Activated CD4-positive, alpha-beta T cell treated with anti-CD3 and anti-CD28 coated beads for 1 hour (primary cell): ENCODE results near the gene FRMD5.

Source experiments
- DNase-seq: peaks from one replicate; pipeline ENCODE4 v3.0.0-alpha.2; 2020

The FRMD5 gene

DNA sequence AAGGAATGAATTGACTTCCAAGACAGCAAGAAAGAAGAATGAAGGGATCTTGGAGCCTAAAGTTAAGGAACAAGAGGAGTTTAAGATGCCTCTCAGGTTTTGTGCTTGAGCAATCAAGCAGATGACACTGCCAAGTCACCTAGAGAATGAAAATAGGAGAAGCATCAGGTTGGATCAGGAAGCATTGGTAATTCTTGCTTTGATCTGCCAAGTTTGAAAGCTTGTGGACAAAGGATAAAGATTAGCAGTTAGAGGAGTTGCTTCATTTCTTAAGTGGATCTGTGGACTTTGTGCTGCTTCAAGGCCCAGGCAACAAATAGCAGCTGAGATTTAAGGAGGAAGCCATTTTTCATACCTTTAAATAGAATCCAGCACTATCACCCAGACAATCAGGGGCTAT, 35.6 kb downstream of the FRMD5 start:
- no peak for DNase-seq

DNA sequence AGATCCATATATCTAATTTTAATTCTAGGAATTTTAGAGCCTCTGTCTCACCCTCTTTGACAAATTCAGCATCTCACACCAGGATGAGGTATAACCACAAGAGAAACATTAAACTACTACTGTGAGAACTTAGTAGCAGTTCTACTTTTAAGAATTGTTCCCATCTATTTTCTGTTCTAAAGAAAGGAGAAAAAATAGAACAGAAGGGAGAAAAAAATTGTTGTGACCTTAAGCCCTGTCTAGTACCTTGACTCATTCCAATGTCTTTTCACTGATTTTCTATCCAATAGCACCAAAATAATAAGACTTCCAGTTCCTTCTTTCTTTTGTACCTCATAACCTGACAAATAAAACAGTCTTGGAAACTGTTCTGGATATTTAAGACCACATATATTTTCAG, 37.0 kb downstream of the FRMD5 start:
- DNase-seq, result no peak

GRCh38 chr15:44157679-44158078, 37.4 kb downstream of the FRMD5 start:
- no peak for DNase-seq

- DNase-seq, result no peak
Measured at GRCh38 chr15:44153352-44153751, 41.7 kb downstream of the FRMD5 start.

- no peak for DNase-seq
Measured at GRCh38 chr15:44149224-44149623, 45.8 kb downstream of the FRMD5 start.

DNA sequence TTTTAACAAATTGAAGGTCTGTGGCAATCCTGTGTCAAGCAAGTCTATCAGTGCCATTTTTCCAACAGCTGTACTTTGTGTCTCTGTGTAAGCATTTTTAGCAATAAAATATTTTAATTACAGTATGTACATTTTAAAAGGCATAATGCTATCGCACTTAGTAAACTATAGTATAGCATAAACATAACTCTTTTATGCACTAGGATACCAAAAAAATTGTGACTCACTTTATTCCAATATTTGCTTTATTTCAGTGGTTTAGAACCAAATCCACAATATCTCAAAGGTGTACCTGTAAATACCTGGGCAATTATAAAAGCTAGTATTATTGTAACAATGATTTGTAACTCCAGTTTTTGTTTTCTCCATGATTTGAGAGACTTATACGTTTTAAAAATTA, 46.5 kb downstream of the FRMD5 start:
- DNase-seq, result no peak

- DNase-seq, result no peak
Measured at GRCh38 chr15:44147636-44148035, 47.4 kb downstream of the FRMD5 start.

- DNase-seq, result no peak
Measured at GRCh38 chr15:44145495-44145894, 49.6 kb downstream of the FRMD5 start.

DNA sequence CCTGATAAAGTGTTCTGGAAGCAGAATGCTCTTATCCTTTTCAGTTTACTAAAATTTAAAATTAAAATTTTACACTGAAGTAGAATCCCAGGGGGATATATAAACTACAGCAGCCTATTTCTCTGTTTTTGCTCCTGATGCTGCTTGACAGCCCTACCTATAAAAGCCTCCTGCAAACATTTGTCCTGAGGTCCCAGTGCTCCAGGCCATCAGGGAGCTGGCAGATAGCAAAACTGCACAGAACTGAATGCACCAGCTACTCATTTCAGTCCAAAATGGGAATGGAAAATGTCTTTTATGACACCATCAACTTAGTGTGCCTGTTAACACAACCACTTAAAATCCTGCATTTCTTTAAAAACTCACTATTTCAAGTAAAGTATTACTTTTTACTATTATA, 50.1 kb downstream of the FRMD5 start:
- DNase-seq, result no peak

DNA sequence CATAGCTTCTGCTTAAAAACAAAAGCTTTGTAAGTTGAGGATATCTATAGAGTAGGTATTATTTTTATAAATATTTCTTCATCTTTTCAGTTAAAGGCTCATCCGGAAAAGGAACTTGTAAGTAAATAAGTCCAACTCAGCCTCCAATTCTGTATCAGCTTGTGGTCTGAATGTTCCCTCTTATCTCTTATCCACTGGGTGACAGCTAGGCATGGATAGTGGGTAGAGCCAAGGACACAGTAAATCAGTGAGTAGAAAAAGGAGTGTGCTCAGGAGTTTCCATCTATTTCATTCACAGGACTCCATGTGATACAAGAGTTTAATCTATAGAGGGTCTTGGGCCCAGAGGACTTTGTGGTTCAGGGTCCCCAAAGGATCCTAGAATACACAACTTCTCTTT, 50.9 kb downstream of the FRMD5 start:
- no peak for DNase-seq

GRCh38 chr15:44137750-44138149, 57.3 kb downstream of the FRMD5 start:
- DNase-seq, result no peak

- no peak for DNase-seq
Measured at GRCh38 chr15:44136991-44137477, 58.0 kb downstream of the FRMD5 start.

- no peak for DNase-seq
Measured at GRCh38 chr15:44132057-44132456, 63.0 kb downstream of the FRMD5 start.

- DNase-seq, result no peak
Measured at GRCh38 chr15:44130778-44131177, 64.3 kb downstream of the FRMD5 start.

DNA sequence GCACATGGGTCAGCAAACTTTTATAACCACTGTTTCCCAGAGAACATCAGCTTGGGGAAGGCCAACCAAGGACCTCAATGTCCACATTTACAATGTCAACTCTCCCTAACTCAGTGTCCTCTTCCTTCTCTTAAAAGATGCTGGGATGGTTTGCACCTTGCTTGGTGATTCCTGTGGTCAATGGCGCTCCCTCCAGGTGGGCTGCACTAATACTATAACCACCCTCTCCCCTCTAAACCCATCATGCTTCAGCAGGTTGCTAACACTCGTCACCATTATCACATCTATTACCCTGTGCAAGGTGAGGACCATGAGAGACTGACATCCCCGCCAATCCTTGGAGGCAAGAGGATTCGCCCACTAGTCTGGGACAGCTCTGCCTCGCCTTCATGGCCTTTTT, 65.2 kb downstream of the FRMD5 start:
- no peak for DNase-seq

GRCh38 chr15:44128443-44128842, 66.6 kb downstream of the FRMD5 start:
- no peak for DNase-seq

DNA sequence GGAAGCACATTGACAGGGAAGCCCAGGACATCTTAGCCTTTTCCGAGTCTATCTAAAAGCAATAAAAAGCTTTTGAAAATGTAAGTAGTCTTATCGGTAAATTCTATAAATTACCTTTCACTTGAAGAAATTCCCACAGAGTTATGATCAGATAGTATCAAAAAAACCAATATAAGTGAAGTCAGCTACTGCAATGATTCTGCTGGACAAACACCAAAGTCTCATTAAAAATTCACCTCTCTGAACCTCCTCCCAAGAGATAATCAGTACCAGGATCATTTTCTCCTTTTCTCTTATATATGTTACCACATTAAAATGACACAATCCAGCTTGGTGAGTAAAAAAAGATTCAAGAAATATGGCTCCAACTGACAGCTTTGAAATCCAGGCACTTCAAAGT, 69.2 kb downstream of the FRMD5 start:
- no peak for DNase-seq

GRCh38 chr15:44102675-44103254, 92.3 kb downstream of the FRMD5 start:
- DNase-seq, result no peak

GRCh38 chr15:44101944-44102343, 93.1 kb downstream of the FRMD5 start:
- no peak for DNase-seq

DNA sequence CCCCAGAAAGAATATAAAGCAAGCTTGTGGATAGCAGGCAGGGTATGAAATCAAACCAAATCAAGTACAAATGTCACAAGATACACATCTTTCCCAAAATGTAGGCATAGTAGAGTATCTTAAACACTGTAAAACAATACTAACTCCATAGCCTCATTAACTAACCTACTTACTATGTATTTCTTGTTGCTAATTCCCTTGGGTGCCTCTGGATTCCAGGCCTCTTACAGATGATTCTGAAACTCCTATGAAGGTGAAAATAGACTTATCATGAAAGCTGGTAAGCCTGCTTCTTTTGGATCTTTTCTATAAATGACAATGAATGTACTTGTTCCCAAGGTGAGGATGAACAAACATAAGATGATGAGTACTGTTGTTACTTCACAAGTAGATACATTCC, 93.8 kb downstream of the FRMD5 start:
- DNase-seq, result no peak

GRCh38 chr15:44099671-44100070, 95.4 kb downstream of the FRMD5 start:
- no peak for DNase-seq

- no peak for DNase-seq
Measured at GRCh38 chr15:44097552-44097951, 97.5 kb downstream of the FRMD5 start.

GRCh38 chr15:44096596-44096995, 98.5 kb downstream of the FRMD5 start:
- DNase-seq, result no peak

- DNase-seq, result no peak
Measured at GRCh38 chr15:44094781-44095180, 100.3 kb downstream of the FRMD5 start.

- DNase-seq, result no peak
Measured at GRCh38 chr15:44093836-44094235, 101.2 kb downstream of the FRMD5 start.

DNA sequence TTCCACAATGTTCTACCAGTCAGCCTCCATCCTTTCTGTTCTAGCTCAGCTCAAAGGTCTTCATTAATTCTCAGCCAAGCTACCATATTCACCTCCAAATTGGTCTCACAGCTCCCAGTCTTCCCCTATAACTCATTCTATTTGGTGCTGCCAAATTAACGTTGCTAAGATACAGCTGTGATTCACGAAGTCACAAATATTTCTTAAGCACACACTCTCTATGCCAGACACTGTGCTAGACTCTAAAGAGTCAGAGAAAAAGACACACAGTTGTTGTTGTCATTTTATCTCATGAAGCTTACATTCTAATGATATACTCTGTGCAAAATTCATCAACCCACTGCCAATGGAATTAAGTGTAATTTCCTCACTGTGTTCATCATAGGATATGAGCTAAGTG, 102.8 kb downstream of the FRMD5 start:
- DNase-seq, result no peak
